ENCODE measurements around the gene PGAM1. TPM values are rescaled to one million over a fixed set of nuclear protein-coding genes. Genes with fewer than 3 reads are reported as not detected.

The PGAM1 gene
- total RNA-seq, 1 donor from 2014 or later: 162 TPM

- H3K9me3 Mint-ChIP-seq: no peaks in the 10 kb centered on the region
- ATAC-seq (ENCODE audit: low read depth): no peak
Measured at GRCh38 chr10:97454330-97455036, 28.5 kb downstream of the PGAM1 start.

GRCh38 chr10:97456034-97456685 lies 30.2 kb downstream of the PGAM1 start:
- Mint-ChIP-seq H3K27ac (no peak overlapping the region), H3K9me3 (no peaks in the 10 kb centered on the region), H3K4me1 (no peaks in the 10 kb centered on the region), H3K27me3 (no peaks in the 10 kb centered on the region), H3K4me3 (no peak overlapping the region), H3K36me3 (ENCODE audit: low read depth) (peaks cover 83% of the 10 kb centered on the region)
- ATAC-seq (ENCODE audit: low read depth) (no peak), DNase-seq (no peak)
- POLR2A ChIA-PET: no interaction called here
- no peak for TF ChIP-seq CTCF (IDR thresholded peaks at IDR 0.05)
- intact Hi-C loops (cut with micrococcal nuclease): no loop called here
- CTCF ChIA-PET: interaction anchor here (0.8 kb wide), 1 partner anchor 98 kb away, joined by 3 read pairs; no protein-coding TSS in a partner anchor

More at GRCh38 chr10:97454330-97455036, 28.5 kb downstream of the PGAM1 start:
- Mint-ChIP-seq H3K4me3 (no peak overlapping the region), H3K36me3 (ENCODE audit: low read depth) (peaks cover 77% of the 10 kb centered on the region), H3K27me3 (no peaks in the 10 kb centered on the region), H3K27ac (no peak overlapping the region), H3K4me1 (peaks cover 1% of the 10 kb centered on the region)
- ChIA-PET POLR2A (no interaction called here), CTCF (no interaction called here)
- intact Hi-C loops (cut with micrococcal nuclease): no loop called here
- DNase-seq: no peak
- no peak for TF ChIP-seq CTCF (IDR thresholded peaks at IDR 0.05)

GRCh38 chr10:97456686-97457065 lies 30.7 kb downstream of the PGAM1 start:
- TF ChIP-seq CTCF (IDR thresholded peaks at IDR 0.05): no peak
- DNase-seq: no peak
- Mint-ChIP-seq H3K4me3 (no peak overlapping the region), H3K9me3 (no peaks in the 10 kb centered on the region), H3K27me3 (no peaks in the 10 kb centered on the region), H3K27ac (no peak overlapping the region), H3K36me3 (ENCODE audit: low read depth) (peaks cover 87% of the 10 kb centered on the region), H3K4me1 (no peaks in the 10 kb centered on the region)
- ChIA-PET POLR2A (no interaction called here), CTCF (interaction anchor here (0.8 kb wide), 1 partner anchor 97 kb away, joined by 3 read pairs; no protein-coding TSS in a partner anchor)
- intact Hi-C loops (cut with micrococcal nuclease): no loop called here
- peak; percentile 21 for ATAC-seq (ENCODE audit: low read depth)

GRCh38 chr10:97459111-97459510 lies 33.1 kb downstream of the PGAM1 start:
- ATAC-seq (ENCODE audit: low read depth): no peak
- Mint-ChIP-seq H3K27me3 (no peaks in the 10 kb centered on the region), H3K36me3 (ENCODE audit: low read depth) (peaks cover 86% of the 10 kb centered on the region), H3K4me1 (no peaks in the 10 kb centered on the region), H3K4me3 (no peak overlapping the region), H3K27ac (peak overlapping the region; percentile 3), H3K9me3 (no peaks in the 10 kb centered on the region)
- POLR2A ChIA-PET: no interaction called here
- no peak for DNase-seq
- no peak for TF ChIP-seq CTCF (IDR thresholded peaks at IDR 0.05)
- intact Hi-C loops (cut with micrococcal nuclease): no loop called here
- CTCF ChIA-PET: no interaction called here

GRCh38 chr10:97459933-97460332 lies 33.9 kb downstream of the PGAM1 start:
- no peak for DNase-seq
- Mint-ChIP-seq H3K9me3 (no peaks in the 10 kb centered on the region), H3K27ac (no peak overlapping the region), H3K4me3 (no peak overlapping the region), H3K36me3 (ENCODE audit: low read depth) (peaks cover 89% of the 10 kb centered on the region), H3K4me1 (no peaks in the 10 kb centered on the region), H3K27me3 (no peaks in the 10 kb centered on the region)
- ChIA-PET CTCF (interaction anchor here (1.6 kb wide), 1 partner anchor 94 kb away, joined by 5 read pairs; no protein-coding TSS in a partner anchor), POLR2A (no interaction called here)
- TF ChIP-seq CTCF (IDR thresholded peaks at IDR 0.05): no peak
- ATAC-seq (ENCODE audit: low read depth): no peak
- intact Hi-C loops (cut with micrococcal nuclease): loop anchor here (5.0 kb wide), 1 partner anchor 37 kb away; the partner anchor contains the start of genes MMS19 and UBTD1

Measured in activated B cell treated with CpG ODN at 0.5 μM for 24 hours (primary cell).